Large intestine (tissue), 3 donors: Measurements from ENCODE around the gene FUCA2. TPM values are rescaled to one million over a fixed set of nuclear protein-coding genes. Genes with fewer than 3 reads are reported as not detected.
A peak's percentile ranks its signal among the peaks of the same experiment; 100 is the strongest.
"Not testable (repeated sequence)": the region's sequence is repeated elsewhere in the genome, so short reads cannot be mapped to it uniquely, and the experiment has no call there.

ENCODE experiments used
- DNase-seq, 2 donors: peaks; one replicate each; pipeline versions ENCODE4 v3.0.0 to v3.0.0-alpha.2; 2013
- H3K27ac ChIP-seq: one replicate; pipeline ENCODE4 v1.5.1; 2013; ENCODE audit warnings: low read length
- H3K27me3 ChIP-seq: 2 replicates; pipeline ENCODE4 v1.6.1; 2013; ENCODE audit warnings: low read length; ENCODE audit not compliant: control insufficient read depth, insufficient read depth
- H3K36me3 ChIP-seq: 2 replicates; pipeline ENCODE4 v1.6.1; 2013; ENCODE audit warnings: low read length; ENCODE audit not compliant: control insufficient read depth, insufficient read depth
- H3K4me1 ChIP-seq: one replicate; pipeline ENCODE4 v1.6.1; 2013; ENCODE audit warnings: low read length; ENCODE audit not compliant: control insufficient read depth, insufficient read depth
- H3K4me3 ChIP-seq: one replicate; pipeline ENCODE4 v1.5.1; 2013; ENCODE audit warnings: low read length
- H3K9me3 ChIP-seq: one replicate; pipeline ENCODE4 v1.6.1; 2013; ENCODE audit warnings: mild to moderate bottlenecking, low read depth, low read length, moderate library complexity; ENCODE audit not compliant: control insufficient read depth
- WGBS: methylation state at CpG from one replicate; pipeline ENCODE4 v1.1.5; 2013; ENCODE audit warnings: low lambda C conversion rate; ENCODE audit not compliant: insufficient coverage; 5-methylcytosine and 5-hydroxymethylcytosine counted together
- polyA plus RNA-seq: library from polyadenylated mRNA; unstranded; fragments of 120-200 nt; gene quantifications from one replicate; pipeline ENCODE4 v1.2.1, GENCODE V29; 2013

Gene FUCA2
- polyA plus RNA-seq, 1 donor, result 121 TPM

DNA sequence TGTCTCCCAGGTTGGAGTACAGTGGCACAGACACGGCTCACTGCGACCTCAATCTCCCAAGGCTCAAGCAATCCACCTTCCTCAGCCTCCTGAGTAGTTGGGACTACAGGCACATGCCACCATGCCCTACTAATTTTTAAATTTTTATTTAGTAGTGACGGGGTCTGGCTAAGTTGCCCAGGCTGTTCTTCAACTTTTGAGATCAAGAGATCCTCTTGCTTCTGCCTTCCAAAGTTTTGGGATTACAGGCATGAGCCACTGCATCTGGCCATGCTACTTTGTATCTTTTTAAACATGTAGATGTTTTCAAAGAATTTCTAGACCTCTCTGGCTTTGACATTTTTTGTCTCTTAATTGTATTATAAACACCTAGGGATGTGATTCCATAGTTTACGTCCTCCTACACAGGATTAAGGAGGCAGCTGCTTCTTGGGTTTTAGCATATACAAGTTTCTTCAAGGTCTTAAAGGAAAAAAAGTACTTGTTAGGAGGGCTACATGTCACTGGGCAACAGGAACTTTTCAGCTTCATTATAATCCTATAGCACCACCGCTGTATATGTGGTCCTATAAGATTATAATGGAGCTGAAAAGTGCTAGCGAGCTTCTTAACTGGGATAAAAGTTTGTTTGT is 62.3 kb downstream of the FUCA2 start:
- H3K4me3 ChIP-seq, result peak overlapping the region; percentile 74
- H3K9me3 ChIP-seq, result no peaks in the 10 kb centered on the region
- H3K27me3 ChIP-seq, result no peaks in the 10 kb centered on the region
- H3K27ac ChIP-seq, result no peak overlapping the region
- no peak for DNase-seq
- peaks cover 2% of the 10 kb centered on the region for H3K4me1 ChIP-seq
- H3K36me3 ChIP-seq, result peaks cover 5% of the 10 kb centered on the region
- no CpG with 5 or more reads among the region's 6 CpGs for WGBS

GRCh38 chr6:143447865-143448264 is 63.7 kb downstream of the FUCA2 start:
- not testable (repeated sequence) for H3K27me3 ChIP-seq, H3K36me3 ChIP-seq, H3K27ac ChIP-seq, H3K4me3 ChIP-seq, H3K4me1 ChIP-seq, DNase-seq, H3K9me3 ChIP-seq
- no CpG with 5 or more reads among the region's 2 CpGs for WGBS

Other genes with a start within 250 kb of the FUCA2 start
- gene ADAT2, start 61.0 kb downstream of the FUCA2 start, polyA plus RNA-seq, result 32.2 TPM
- 20.2 TPM for gene PEX3, start 60.9 kb downstream of the FUCA2 start, polyA plus RNA-seq
- 28.1 TPM for gene PHACTR2, start 166.2 kb upstream of the FUCA2 start, polyA plus RNA-seq